ENCODE results near the gene ATRNL1. TPM values are rescaled to one million over a fixed set of nuclear protein-coding genes. Genes with fewer than 3 reads are reported as not detected.

The ATRNL1 gene
- total RNA-seq, 4 donors from 2014 or later, result 0.93 to 19.0 (median 8.7) TPM

DNA sequence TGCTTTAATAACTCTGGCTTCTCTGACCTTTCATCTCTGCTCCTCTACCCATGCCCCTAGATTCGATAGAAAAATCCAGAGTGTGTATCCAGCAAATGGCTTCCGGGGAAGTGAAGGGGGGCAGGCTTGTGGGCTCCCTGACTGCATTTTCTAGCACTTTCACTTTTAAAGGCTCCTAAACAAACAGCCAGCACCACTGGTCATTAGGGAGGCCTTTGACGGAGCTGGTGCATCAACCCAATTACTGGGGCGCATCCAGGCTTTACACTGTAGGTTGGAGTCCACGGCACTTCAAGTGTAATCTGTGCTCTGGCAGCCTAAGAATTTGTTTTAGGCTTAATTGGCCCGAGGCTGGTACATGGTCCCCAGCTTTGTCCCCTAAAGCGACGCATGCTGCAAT, 887.9 kb downstream of the ATRNL1 start:
- ATAC-seq, result no peak
- no peaks in the 10 kb centered on the region for H3K27me3 ChIP-seq
- H3K36me3 ChIP-seq, result no peaks in the 10 kb centered on the region
- H3K4me3 ChIP-seq, result peak overlapping the region in 1 of 2 donors; percentile 23
- no peak overlapping the region for H3K27ac ChIP-seq
- TF ChIP-seq EP300 (IDR thresholded peaks at IDR 0.05) (no peak), POLR2AphosphoS5 (IDR thresholded peaks at IDR 0.05) (no peak), POLR2A (IDR thresholded peaks at IDR 0.05) (no peak), CTCF (IDR thresholded peaks at IDR 0.05) (no peak)
- peaks cover 0 to 10% (median 0%) of the 10 kb centered on the region in 3 donors for H3K4me1 ChIP-seq
- 29 to 31% methylated on average over 3 to 7 of the region's 8 CpGs for WGBS, 2 donors (ENCODE audit: low coverage in 1 of 2)
- peaks cover 0 to 20% (median 0%) of the 10 kb centered on the region in 3 donors for H3K9me3 ChIP-seq

DNA sequence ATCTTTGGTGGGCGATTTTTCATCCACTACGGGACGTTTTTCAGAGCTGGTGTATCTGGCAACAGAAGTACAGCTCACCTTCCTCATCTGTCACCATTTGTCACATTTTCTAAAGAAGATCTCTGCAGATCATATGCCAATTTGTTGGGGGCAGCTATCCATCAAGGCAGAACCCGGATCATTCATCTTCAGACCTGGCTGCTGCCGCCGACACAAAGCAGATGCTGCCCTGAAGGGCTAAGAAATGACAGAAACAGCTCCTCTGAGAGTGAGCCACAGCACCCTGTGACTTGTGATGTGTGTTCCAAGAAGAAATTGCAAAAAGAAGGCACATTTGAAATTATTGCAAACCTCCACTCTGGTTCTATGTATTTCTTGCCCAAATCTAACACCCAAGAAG, 888.9 kb downstream of the ATRNL1 start:
- no peak for TF ChIP-seq CTCF (IDR thresholded peaks at IDR 0.05)
- no peak for TF ChIP-seq POLR2AphosphoS5 (IDR thresholded peaks at IDR 0.05)
- TF ChIP-seq POLR2A (IDR thresholded peaks at IDR 0.05), result no peak
- no peak for TF ChIP-seq EP300 (IDR thresholded peaks at IDR 0.05)
- 55 to 79% methylated on average over 4 to 5 of the region's 6 CpGs for WGBS, 2 donors (ENCODE audit: low coverage in 1 of 2)
- Histone ChIP-seq H3K36me3 (no peaks in the 10 kb centered on the region), H3K4me3 (no peak overlapping the region), H3K9me3 (peaks cover 0 to 20% (median 0%) of the 10 kb centered on the region in 3 donors), H3K27me3 (no peaks in the 10 kb centered on the region), H3K4me1 (peaks cover 0 to 10% (median 0%) of the 10 kb centered on the region in 3 donors), H3K27ac (no peak overlapping the region)
- ATAC-seq, result no peak

DNA sequence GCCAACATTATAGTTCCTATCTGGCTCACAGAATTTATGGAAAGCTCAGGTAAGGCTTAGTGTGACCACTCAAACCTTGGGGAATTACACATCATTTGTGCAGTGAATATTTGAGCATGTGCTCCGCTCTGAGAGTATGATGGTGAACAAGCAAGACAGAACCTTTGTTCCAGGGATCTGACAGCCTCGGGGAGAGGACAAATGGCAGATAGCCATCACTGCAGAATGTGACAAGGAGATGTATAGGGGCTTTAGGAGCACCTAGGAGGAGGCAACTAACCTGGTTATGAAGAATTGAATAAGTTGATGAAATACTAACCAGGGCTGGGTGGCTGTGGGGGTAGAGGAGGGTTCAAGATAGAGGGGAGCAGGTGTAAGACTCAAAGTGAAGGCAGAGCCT, 889.4 kb downstream of the ATRNL1 start:
- 90 to 100% methylated on average over 1 to 2 of the region's 2 CpGs for WGBS, 2 donors (ENCODE audit: low coverage in 1 of 2)
- H3K27me3 ChIP-seq, result no peaks in the 10 kb centered on the region
- peaks cover 0 to 10% (median 0%) of the 10 kb centered on the region in 3 donors for H3K4me1 ChIP-seq
- H3K36me3 ChIP-seq, result no peaks in the 10 kb centered on the region
- ATAC-seq, result no peak
- no peak overlapping the region for H3K27ac ChIP-seq
- TF ChIP-seq POLR2AphosphoS5 (IDR thresholded peaks at IDR 0.05) (no peak), EP300 (IDR thresholded peaks at IDR 0.05) (no peak), CTCF (IDR thresholded peaks at IDR 0.05) (no peak), POLR2A (IDR thresholded peaks at IDR 0.05) (no peak)
- no peak overlapping the region for H3K4me3 ChIP-seq
- peaks cover 0 to 20% (median 0%) of the 10 kb centered on the region in 3 donors for H3K9me3 ChIP-seq

DNA sequence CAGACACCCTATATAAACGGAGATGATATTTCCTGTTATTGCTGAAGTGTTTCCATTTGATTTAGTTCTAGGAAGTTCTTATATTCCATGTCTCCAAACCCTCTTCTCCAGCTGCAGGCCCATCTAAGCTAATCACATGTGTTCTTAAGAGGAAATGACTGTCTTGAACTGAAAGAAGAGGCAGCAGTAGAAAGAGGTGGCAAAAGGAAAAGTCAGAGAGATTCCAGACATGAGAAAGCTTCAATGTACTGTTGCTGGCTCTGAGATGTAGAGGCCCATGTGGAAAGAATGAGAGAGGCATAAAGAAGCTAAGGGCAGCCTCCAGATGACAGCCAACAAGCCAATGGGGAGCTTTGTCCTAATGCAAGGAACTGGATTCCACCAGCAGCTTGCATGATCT, 892.6 kb downstream of the ATRNL1 start:
- 20 to 25% methylated on average over 1 of the region's 1 CpG for WGBS, 2 donors (ENCODE audit: low coverage in 1 of 2)
- peaks cover 0 to 6% (median 0%) of the 10 kb centered on the region in 3 donors for H3K4me1 ChIP-seq
- H3K36me3 ChIP-seq, result no peaks in the 10 kb centered on the region
- H3K9me3 ChIP-seq, result peaks cover 0 to 20% (median 0%) of the 10 kb centered on the region in 3 donors
- TF ChIP-seq POLR2AphosphoS5 (IDR thresholded peaks at IDR 0.05), result no peak
- TF ChIP-seq CTCF (IDR thresholded peaks at IDR 0.05), result no peak
- no peak for TF ChIP-seq EP300 (IDR thresholded peaks at IDR 0.05)
- TF ChIP-seq POLR2A (IDR thresholded peaks at IDR 0.05), result no peak
- ATAC-seq, result no peak
- H3K27me3 ChIP-seq, result no peaks in the 10 kb centered on the region
- H3K4me3 ChIP-seq, result no peak overlapping the region
- H3K27ac ChIP-seq, result no peak overlapping the region

DNA sequence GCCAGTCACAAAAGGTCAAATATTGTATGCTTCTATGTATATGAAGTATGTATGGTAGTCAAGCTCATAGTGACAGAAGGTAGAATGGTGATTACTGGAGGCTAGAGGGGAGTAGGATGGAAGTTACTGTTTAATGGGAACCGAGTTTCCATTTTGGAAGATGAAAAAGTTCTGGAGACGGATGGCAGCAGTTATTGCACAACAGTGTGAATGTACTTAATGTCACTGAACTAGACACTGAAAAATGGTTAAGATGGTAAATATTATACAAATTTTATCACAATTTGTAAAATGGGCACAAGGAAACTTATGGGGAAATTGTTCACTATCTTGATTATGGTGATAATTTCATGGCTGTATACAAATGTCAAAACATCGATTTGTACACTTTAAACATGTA, 895.2 kb downstream of the ATRNL1 start:
- ATAC-seq, result no peak
- no peaks in the 10 kb centered on the region for H3K36me3 ChIP-seq
- TF ChIP-seq POLR2A (IDR thresholded peaks at IDR 0.05), result no peak
- no peak for TF ChIP-seq POLR2AphosphoS5 (IDR thresholded peaks at IDR 0.05)
- TF ChIP-seq EP300 (IDR thresholded peaks at IDR 0.05), result no peak
- no peak for TF ChIP-seq CTCF (IDR thresholded peaks at IDR 0.05)
- H3K9me3 ChIP-seq, result peaks cover 0 to 25% (median 0%) of the 10 kb centered on the region in 3 donors
- no peaks in the 10 kb centered on the region for H3K27me3 ChIP-seq
- no peak overlapping the region for H3K4me3 ChIP-seq
- H3K4me1 ChIP-seq, result no peaks in the 10 kb centered on the region
- WGBS, 2 donors (ENCODE audit: low coverage in 1 of 2), result 85 to 92% methylated on average over 3 of the region's 3 CpGs
- no peak overlapping the region for H3K27ac ChIP-seq
